SK-N-SH (cell line): ENCODE results near the gene PLA2G12B. TPM values are rescaled to one million over a fixed set of nuclear protein-coding genes. Genes with fewer than 3 reads are reported as not detected.

ENCODE experiments used
- CTCF ChIA-PET: fragments of 300-600, 350-600 bp; formaldehyde crosslinking; extraction: SDS; loops from one replicate; lab custom pipeline; 2021; lab: Yijun Ruan, JAX
- POLR2A ChIA-PET: fragments of 350-600 bp; sonication (Branson Sonifier 250); formaldehyde crosslinking; extraction: SDS; loops from one replicate; lab custom pipeline; 2020; ENCODE audit warnings: antibody characterized with exemption, inconsistent platforms; lab: Yijun Ruan, JAX
- DNase-seq: peaks from one replicate; pipeline ENCODE4 v3.0.0; 2012
- H2AFZ ChIP-seq: fragments of 200-600 bp; sonication (generic); 2 replicates; pipeline ENCODE4 v1.8.1; 2016; ENCODE audit warnings: antibody characterized with exemption, mild to moderate bottlenecking, low read depth
- H3F3A ChIP-seq: fragments of 200-600 bp; sonication (generic); replicated peaks from 2 replicates; pipeline ENCODE3; 2016; ENCODE audit warnings: antibody characterized with exemption, mild to moderate bottlenecking; ENCODE audit not compliant: insufficient read depth
- H3K27ac ChIP-seq, 2 experiments: fragments of 200-500 bp in 1 of 2; fragments of 200-600 bp in 1 of 2; sonication (Bioruptor generic) in 1 of 2; sonication (generic), shearing (Covaris generic) in 1 of 2; 2 replicates each; pipeline versions ENCODE4 v1.5.1 to v1.6.1; 2014 to 2016; ENCODE audit warnings: low read depth in 2 of 2, inconsistent platforms in 1 of 2, low read length in 1 of 2, mild to moderate bottlenecking in 1 of 2, mixed read lengths in 1 of 2
- H3K27me3 ChIP-seq: fragments of 200-600 bp; sonication (generic), shearing (Covaris generic); 2 replicates; pipeline ENCODE4 v1.6.1; 2016; ENCODE audit warnings: mixed run types; ENCODE audit not compliant: insufficient read depth
- H3K36me3 ChIP-seq, 2 experiments: fragments of 200-500 bp in 1 of 2; fragments of 200-600 bp in 1 of 2; sonication (Bioruptor generic) in 1 of 2; sonication (generic) in 1 of 2; replicated peaks in 1 of 2; 2 replicates each; pipeline versions ENCODE3 to v1.5.1; 2014 to 2016; ENCODE audit warnings: low read length in 1 of 2, mild to moderate bottlenecking in 1 of 2; ENCODE audit not compliant: insufficient read depth in 2 of 2, control insufficient read depth in 1 of 2
- H3K4me1 ChIP-seq, 2 experiments: fragments of 200-500 bp in 1 of 2; fragments of 200-600 bp in 1 of 2; sonication (Bioruptor generic) in 1 of 2; sonication (generic), shearing (Covaris generic) in 1 of 2; 2 replicates each; pipeline versions ENCODE4 v1.5.1 to v1.6.1; 2014 to 2016; ENCODE audit warnings: low read depth in 1 of 2, low read length in 1 of 2, mixed run types in 1 of 2; ENCODE audit not compliant: insufficient read depth in 2 of 2, control insufficient read depth in 1 of 2
- H3K4me2 ChIP-seq: fragments of 200-600 bp; sonication (generic), shearing (Covaris generic); 2 replicates; pipeline ENCODE4 v1.6.1; 2017; ENCODE audit warnings: mixed run types
- H3K4me3 ChIP-seq, 2 experiments: fragments of 200-500 bp in 1 of 2; fragments of 200-600 bp in 1 of 2; sonication (Bioruptor generic) in 1 of 2; sonication (generic), shearing (Covaris generic) in 1 of 2; 2 replicates each; pipeline versions ENCODE4 v1.5.1 to v1.8.1; 2014 to 2016; ENCODE audit warnings: low read depth in 2 of 2, inconsistent platforms in 1 of 2, low read length in 1 of 2, mild to moderate bottlenecking in 1 of 2, mixed read lengths in 1 of 2, moderate library complexity in 1 of 2
- H3K79me2 ChIP-seq: fragments of 200-600 bp; sonication (generic); 2 replicates; pipeline ENCODE4 v1.8.1; 2017; ENCODE audit warnings: mild to moderate bottlenecking; ENCODE audit not compliant: insufficient read depth
- H3K9ac ChIP-seq: fragments of 200-600 bp; sonication (generic); 2 replicates; pipeline ENCODE4 v1.6.1; 2017; ENCODE audit warnings: mixed run types
- H3K9me2 ChIP-seq: fragments of 200-600 bp; sonication (generic); 2 replicates; pipeline ENCODE4 v1.6.1; 2017; ENCODE audit warnings: mixed run types
- H3K9me3 ChIP-seq: fragments of 200-600 bp; sonication (generic); 2 replicates; pipeline ENCODE4 v1.6.1; 2017; ENCODE audit warnings: mixed run types, mild to moderate bottlenecking, moderate library complexity
- H4K20me1 ChIP-seq: fragments of 200-600 bp; sonication (generic); 2 replicates; pipeline ENCODE4 v1.6.1; 2017; ENCODE audit warnings: mild to moderate bottlenecking, mixed run types; ENCODE audit not compliant: insufficient read depth
- CHD2 ChIP-seq: fragments of 150-350 bp; IDR thresholded peaks from 2 replicates; pipeline ENCODE4 v1.6.1; 2018; ENCODE audit warnings: low read length; ENCODE audit not compliant: partially characterized antibody
- CTCF ChIP-seq: fragments of 200-600 bp; sonication (generic); IDR thresholded peaks from 2 replicates; pipeline ENCODE4 v1.6.1; 2017; ENCODE audit warnings: antibody characterized with exemption, mild to moderate bottlenecking, moderate library complexity
- ELF1 ChIP-seq: IDR thresholded peaks from 2 replicates; pipeline ENCODE4 v1.4.0; 2012
- EZH2phosphoT487 ChIP-seq: fragments of 200-600 bp; sonication (generic); IDR thresholded peaks from 2 replicates; pipeline ENCODE4 v1.6.1; 2017; ENCODE audit warnings: low read depth, mixed run types, mild to moderate bottlenecking, antibody characterized with exemption, moderate library complexity, borderline replicate concordance
- FOSL2 ChIP-seq: IDR thresholded peaks from 2 replicates; pipeline ENCODE4 v1.4.0; 2012; ENCODE audit warnings: low read depth, mild to moderate bottlenecking, moderate library complexity, borderline replicate concordance
- FOXJ3 ChIP-seq: sonication (generic); formaldehyde crosslinking; IDR thresholded peaks from 2 replicates; pipeline ENCODE4 v1.5.1; 2020; ENCODE audit warnings: mild to moderate bottlenecking, missing genetic modification reagents
- FOXM1 ChIP-seq: IDR thresholded peaks from 2 replicates; pipeline ENCODE4 v1.4.0; 2012; ENCODE audit warnings: low read depth, mild to moderate bottlenecking
- GATA2 ChIP-seq: sonication (generic); formaldehyde crosslinking; IDR thresholded peaks from 2 replicates; pipeline ENCODE4 v1.5.0; 2020; ENCODE audit warnings: mild to moderate bottlenecking, missing genetic modification reagents
- MEF2A ChIP-seq: IDR thresholded peaks from 2 replicates; pipeline ENCODE4 v1.4.0; 2012; ENCODE audit warnings: low read depth, borderline replicate concordance
- POLR2AphosphoS5 ChIP-seq: IDR thresholded peaks from 2 replicates; pipeline ENCODE4 v1.6.1; 2012; ENCODE audit warnings: low read depth, low read length
- RAD21 ChIP-seq: IDR thresholded peaks from 2 replicates; pipeline ENCODE4 v1.6.1; 2012; ENCODE audit warnings: mild to moderate bottlenecking, low read length
- RCOR1 ChIP-seq: fragments of 150-350 bp; IDR thresholded peaks from 2 replicates; pipeline ENCODE4 v1.6.1; 2017; ENCODE audit warnings: antibody characterized with exemption, low read length
- RXRA ChIP-seq: IDR thresholded peaks from 2 replicates; pipeline ENCODE4 v1.4.0; 2012; ENCODE audit warnings: low read depth, mild to moderate bottlenecking, borderline replicate concordance
- SMC3 ChIP-seq: IDR thresholded peaks from 2 replicates; pipeline ENCODE4 v1.6.1; 2012; ENCODE audit warnings: low read depth, low read length, improper control_type of control experiment
- TCF12 ChIP-seq: IDR thresholded peaks from 2 replicates; pipeline ENCODE4 v1.4.0; 2012
- YY1 ChIP-seq: IDR thresholded peaks from 2 replicates; pipeline ENCODE4 v1.4.0; 2012; ENCODE audit warnings: low read depth, mild to moderate bottlenecking
- ZBTB33 ChIP-seq: IDR thresholded peaks from 2 replicates; pipeline ENCODE4 v1.4.0; 2012; ENCODE audit warnings: low read depth, borderline replicate concordance
- WGBS: methylation state at CpG from one replicate; pipeline ENCODE4 v1.1.6; 2017; ENCODE audit warnings: low lambda C conversion rate; 5-methylcytosine and 5-hydroxymethylcytosine counted together
- polyA plus RNA-seq, 3 experiments: library from polyadenylated mRNA; depleted of rRNA; stranded (reverse); fragments of >200 nt; gene quantifications; 2 replicates each; pipeline ENCODE4 v1.2.3, GENCODE V29; 2012
- TF ChIP-seq, protein P1 (sequence below): fragments of 150-350 bp; IDR thresholded peaks from 2 replicates; pipeline ENCODE4 v1.6.1; 2016; ENCODE audit warnings: mild to moderate bottlenecking, low read depth, low read length
- TF ChIP-seq, protein P2 (sequence below): IDR thresholded peaks from 2 replicates; pipeline ENCODE4 v1.4.0; 2012; ENCODE audit warnings: low read depth, borderline replicate concordance
- TF ChIP-seq, protein P3 (sequence below): IDR thresholded peaks from 2 replicates; pipeline ENCODE4; 2012

PLA2G12B gene
- polyA plus RNA-seq, 1 of the 3 experiments (the other 2 are of a cell fraction), result not detected

- H3K4me1 ChIP-seq, result no peaks in the 10 kb centered on the region
- CTCF ChIA-PET, result no interaction called here
- WGBS, result 100% methylated on average over 2 of the region's 2 CpGs
- H2AFZ ChIP-seq, result no peak overlapping the region
- H3F3A ChIP-seq, result no peaks in the 10 kb centered on the region
- no peak overlapping the region for H3K27ac ChIP-seq
- no peak for DNase-seq
- TF ChIP-seq EZH2phosphoT487 (no peak), FOXM1 (no peak), YY1 (no peak), GATA2 (no peak), ELF1 (no peak), MEF2A (no peak), FOXJ3 (CRISPR knock-in tag) (no peak), ZBTB33 (no peak), RCOR1 (no peak), CHD2 (no peak), SMC3 (no peak), RAD21 (no peak), RXRA (no peak), TCF12 (no peak), CTCF (no peak), FOSL2 (no peak), POLR2AphosphoS5 (no peak)
- TF ChIP-seq, protein P1, sequence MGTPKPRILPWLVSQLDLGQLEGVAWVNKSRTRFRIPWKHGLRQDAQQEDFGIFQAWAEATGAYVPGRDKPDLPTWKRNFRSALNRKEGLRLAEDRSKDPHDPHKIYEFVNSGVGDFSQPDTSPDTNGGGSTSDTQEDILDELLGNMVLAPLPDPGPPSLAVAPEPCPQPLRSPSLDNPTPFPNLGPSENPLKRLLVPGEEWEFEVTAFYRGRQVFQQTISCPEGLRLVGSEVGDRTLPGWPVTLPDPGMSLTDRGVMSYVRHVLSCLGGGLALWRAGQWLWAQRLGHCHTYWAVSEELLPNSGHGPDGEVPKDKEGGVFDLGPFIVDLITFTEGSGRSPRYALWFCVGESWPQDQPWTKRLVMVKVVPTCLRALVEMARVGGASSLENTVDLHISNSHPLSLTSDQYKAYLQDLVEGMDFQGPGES, result no peak
- TF ChIP-seq, protein P2, sequence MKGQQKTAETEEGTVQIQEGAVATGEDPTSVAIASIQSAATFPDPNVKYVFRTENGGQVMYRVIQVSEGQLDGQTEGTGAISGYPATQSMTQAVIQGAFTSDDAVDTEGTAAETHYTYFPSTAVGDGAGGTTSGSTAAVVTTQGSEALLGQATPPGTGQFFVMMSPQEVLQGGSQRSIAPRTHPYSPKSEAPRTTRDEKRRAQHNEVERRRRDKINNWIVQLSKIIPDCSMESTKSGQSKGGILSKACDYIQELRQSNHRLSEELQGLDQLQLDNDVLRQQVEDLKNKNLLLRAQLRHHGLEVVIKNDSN, result no peak
- TF ChIP-seq, protein P3, sequence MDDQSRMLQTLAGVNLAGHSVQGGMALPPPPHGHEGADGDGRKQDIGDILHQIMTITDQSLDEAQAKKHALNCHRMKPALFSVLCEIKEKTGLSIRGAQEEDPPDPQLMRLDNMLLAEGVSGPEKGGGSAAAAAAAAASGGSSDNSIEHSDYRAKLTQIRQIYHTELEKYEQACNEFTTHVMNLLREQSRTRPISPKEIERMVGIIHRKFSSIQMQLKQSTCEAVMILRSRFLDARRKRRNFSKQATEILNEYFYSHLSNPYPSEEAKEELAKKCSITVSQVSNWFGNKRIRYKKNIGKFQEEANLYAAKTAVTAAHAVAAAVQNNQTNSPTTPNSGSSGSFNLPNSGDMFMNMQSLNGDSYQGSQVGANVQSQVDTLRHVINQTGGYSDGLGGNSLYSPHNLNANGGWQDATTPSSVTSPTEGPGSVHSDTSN, result no peak
- TF ChIP-seq, all 33 proteins: peak for 0
- Histone ChIP-seq H3K36me3 (no peaks in the 10 kb centered on the region), H3K4me3 (no peak overlapping the region), H3K9me3 (no peaks in the 10 kb centered on the region), H3K9ac (no peak overlapping the region), H3K79me2 (no peaks in the 10 kb centered on the region), H4K20me1 (no peaks in the 10 kb centered on the region), H3K9me2 (no peaks in the 10 kb centered on the region), H3K27me3 (no peaks in the 10 kb centered on the region), H3K4me2 (no peak overlapping the region)
- POLR2A ChIA-PET, result no interaction called here
These were observed 24.3 kb downstream of the PLA2G12B start for GRCh38 chr10:72930276-72930675.
